NCI-H2171 treated with DMSO at 0.1 percent for 48 hours (cell line): ENCODE measurements around the gene LZTS2.

Experiments used
- DNase-seq: peaks from one replicate; lab custom pipeline; 2025; lab: John Stamatoyannopoulos, UW

The LZTS2 gene

GRCh38 chr10:101054351-101054750 is 54.7 kb downstream of the LZTS2 start:
- DNase-seq = no peak

- no peak for DNase-seq
Observed at GRCh38 chr10:101054876-101055275, 55.3 kb downstream of the LZTS2 start.

GRCh38 chr10:101055411-101055810 is 55.8 kb downstream of the LZTS2 start:
- no peak for DNase-seq

GRCh38 chr10:101056365-101057151 is 57.0 kb downstream of the LZTS2 start:
- DNase-seq = no peak
